Hematopoietic multipotent progenitor cell treated with erythropoietin and hydrocortisone succinate and interleukin-3 and kit ligand, for 17 days (in vitro differentiated cells): ENCODE results near the gene MAGI2.

Experiments
- DNase-seq: peaks from one replicate; pipeline ENCODE4 v3.0.0-alpha.2; 2015; ENCODE audit warnings: low spot score

Gene MAGI2

DNA sequence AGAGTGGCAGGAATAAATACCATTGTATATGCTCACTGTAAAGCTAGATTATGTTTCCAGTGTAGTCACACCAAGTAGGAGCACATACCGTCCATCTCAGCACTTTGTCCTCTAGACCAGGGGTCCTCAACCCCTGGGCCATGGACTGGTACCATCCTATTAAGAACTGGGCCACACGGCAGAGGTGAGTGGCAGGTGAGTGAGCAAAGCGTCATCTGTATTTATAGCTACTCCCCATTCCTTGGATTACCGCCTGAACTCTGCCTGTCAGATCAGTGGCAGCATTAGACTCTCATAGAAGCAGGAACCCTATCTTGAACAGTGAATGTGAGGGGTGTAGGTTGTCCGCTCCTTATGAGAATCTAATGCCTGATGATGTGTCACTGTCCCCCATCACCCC, 735.3 kb downstream of the MAGI2 start:
- DNase-seq, result no peak

DNA sequence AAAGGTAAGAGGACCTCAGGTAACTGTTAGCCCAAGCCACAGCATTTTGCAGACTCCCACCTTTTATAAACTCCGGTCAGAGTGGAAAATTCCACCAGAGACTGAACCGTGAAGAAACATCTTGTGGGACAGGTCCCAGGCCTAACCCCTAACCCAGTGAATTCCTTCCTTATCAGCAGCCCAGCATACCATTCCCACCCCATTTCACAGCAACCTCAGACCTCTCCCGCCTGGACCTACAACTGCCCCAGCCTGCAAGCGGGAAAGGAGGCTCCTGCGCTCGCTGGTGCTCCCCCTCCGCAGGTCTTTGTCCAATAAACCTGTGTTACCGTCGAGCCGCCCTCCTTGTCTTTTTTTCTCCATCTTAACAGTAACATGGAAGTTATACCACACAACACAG, 736.6 kb downstream of the MAGI2 start:
- no peak for DNase-seq

DNA sequence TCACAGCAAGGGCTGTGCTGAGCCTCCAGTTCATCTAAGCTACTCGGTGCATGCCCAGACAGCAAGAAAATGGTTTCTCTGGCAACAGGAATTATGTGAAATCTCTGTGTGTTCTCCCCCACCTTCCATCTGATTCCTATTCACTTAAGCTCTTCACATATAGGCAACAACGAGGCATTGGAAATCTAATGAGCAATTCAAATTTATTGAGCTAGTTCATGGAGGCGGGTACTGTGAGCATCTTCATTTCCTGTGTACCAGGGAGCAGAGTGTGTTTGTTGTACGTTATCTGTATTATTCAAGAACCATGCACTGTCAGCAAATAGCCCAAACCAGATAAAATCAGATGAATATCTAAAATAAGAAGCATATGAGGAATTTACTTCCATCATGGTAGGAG, 739.1 kb downstream of the MAGI2 start:
- DNase-seq, result no peak

DNA sequence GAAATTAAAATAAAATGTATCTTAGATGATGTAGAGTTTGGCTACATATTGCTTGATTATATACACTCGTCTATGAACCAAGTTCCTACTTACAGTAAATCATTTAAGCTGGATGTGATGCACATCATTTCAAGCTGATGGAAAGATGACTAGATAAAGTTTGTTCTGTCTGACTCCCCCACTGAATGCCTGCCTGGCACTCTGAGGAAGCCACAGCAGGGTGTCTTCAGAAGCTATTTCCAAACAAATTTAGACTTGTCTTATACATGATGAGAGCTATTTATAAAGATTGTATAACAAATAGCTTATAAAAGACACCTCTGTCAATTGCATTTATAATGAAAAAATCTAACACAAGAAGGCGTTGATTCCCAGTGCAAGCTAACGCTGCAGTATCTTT, 741.4 kb downstream of the MAGI2 start:
- no peak for DNase-seq

DNA sequence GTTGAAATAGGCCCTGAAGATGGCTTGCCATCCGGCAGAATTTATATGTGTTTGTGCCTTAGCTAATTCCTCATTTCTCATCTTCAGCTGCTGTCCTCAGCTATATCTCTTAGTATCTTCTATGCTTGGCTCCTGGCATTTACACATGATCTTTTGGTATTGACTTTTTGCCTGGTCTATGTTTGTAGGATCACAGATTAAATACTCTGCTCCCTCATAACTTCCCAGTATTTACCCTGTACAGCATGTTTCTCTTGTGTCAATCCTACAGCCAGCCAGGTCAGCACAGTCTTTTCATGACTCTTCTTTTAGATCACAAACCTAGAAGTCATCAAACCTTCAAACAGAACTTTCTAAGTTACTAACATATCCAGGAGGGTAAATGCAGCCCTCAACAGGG, 743.8 kb downstream of the MAGI2 start:
- DNase-seq, result no peak

DNA sequence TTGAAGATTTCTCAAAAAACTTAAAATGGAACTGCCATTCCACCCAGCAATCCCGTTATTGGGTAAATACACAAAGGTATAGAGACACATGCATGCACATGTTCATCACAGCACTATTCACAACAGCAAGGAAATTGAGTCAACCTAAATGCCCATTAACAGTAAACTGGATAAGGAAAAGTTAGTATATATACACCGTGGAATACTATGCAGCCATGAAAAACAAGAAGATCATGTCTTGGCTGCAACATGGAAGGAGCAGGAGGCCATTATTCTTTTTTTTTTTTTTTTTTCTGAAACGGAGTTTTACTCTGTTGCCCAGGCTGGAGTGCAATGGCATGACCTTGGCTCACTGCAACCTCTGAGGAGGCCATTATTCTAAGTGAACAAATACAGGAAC, 749.0 kb downstream of the MAGI2 start:
- no peak for DNase-seq

DNA sequence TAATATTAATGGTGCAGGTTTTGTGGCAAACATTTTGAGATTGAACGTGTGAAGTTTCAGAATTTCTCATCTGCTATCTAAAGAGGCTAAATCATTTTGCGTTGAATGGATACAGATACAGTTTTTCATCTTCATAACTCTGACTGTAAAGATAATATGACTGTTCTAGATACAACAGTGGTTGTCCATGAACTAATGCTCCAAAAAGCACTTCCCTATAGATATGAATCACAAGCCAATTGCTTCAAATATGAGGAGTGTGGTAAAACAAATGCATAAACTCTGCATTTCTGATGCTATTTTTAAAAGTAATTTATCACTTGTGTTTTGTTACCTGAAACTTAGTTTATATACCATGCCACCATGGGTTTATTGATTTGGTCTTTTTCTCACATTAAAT, 750.1 kb downstream of the MAGI2 start:
- no peak for DNase-seq

DNA sequence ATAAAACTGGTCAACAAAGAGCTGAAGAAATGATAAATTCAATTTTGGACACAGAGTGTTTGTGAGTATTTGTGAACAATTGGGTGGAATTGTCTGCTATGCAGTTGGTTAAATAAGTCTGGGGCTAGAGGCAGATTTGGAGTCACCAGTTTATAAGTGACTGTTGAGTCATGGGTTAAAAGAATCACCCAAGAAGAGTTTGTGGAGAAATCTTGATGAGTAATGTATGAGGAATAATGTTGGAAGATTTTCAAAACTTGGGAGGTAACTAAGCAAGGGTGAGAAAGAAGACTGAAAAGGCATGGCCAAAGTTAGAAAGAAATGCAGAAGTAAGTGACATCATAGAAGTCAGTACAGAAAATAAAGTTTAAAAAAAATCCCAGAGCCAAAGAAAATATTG, 750.7 kb downstream of the MAGI2 start:
- DNase-seq, result no peak

DNA sequence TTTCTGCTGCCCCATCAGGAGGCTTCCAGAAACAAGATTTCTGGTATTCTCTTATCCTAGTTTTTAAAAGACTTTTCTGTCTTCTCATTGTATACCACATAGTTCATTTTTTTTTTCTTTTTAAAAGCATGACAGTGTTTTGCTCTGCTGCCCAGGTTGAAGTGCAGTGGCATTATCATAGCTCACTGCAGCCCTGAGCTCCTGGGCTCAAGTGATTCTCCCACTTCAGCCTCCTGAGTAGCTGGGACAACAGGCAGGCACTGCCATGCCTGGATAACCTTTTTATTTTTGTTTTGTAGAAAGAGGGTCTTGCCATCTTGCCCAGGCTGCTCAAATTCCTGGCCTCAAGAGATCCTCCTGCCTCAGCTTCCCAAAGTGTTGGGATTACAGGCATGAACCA, 757.6 kb downstream of the MAGI2 start:
- no peak for DNase-seq

DNA sequence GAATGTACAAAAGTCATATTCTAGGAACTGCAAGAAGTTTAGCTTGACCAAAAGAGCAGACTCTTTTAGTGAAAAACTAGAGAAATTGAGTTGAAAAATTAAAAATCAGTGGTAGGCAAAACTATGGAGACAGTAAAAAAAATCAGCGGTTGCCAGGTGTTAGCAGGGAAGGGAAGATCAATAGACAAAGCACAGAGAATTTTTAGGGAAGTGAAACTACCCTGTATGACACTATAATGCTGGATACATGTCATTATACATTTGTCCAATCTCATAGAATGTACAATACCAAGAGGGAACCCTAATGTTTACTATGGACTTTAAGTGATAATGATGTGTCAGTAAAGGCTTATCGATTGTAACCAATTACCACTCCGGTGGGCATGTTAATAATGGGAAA, 761.9 kb downstream of the MAGI2 start:
- no peak for DNase-seq

DNA sequence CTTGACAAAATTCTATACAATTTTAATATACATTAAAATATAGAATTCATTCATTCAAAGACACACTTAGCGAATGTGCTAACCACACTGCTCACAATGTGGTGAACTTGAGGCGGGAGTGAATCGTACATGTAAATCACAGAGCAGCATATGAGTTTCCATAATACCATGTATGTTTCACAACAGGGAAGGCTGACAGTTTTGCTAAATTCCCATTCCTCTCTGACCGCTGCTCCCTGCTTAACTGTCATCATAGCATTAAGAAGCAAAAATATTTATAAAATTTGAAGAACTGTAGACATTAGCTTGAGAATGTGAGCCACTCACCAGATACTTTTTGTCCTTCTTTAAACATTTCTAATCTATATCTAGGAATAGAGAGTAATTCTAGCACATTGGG, 763.3 kb downstream of the MAGI2 start:
- no peak for DNase-seq

DNA sequence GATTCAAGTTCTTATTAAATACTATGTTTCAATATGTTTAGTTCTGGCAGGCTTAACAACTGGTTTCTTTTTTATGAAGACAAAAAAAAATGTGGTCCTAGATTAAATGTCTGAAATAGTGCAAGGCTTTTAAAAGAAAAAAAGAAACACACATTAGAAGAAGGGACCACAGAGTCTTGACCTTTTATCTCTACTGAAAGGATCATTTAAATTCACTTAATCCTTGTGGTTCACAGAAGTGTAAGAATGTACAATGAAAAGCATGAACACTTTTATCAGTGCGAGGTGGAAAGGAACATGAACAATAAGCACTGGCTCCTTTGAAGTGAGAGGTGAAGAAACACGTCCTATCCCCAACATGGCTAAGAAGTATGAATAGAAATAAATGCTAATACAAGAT, 765.1 kb downstream of the MAGI2 start:
- DNase-seq, result no peak

DNA sequence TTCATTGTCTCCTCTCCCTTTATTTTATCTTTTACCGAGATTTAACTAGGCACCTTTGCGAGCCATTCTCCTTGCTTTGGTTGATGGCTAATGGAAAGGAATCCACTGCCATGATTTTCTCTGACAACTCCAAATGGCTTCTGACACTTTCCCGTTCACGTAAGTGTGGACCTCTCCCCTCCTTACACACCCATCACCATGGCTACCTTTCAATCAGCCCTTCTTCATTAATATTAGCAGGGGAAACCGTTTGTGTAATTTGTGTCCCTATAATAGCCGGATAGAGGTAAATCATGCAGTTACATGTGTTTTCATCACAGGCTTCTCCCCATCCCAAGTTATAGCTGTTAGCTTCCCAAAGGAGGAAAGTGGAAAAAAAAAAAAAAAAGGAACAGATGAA, 767.3 kb downstream of the MAGI2 start:
- DNase-seq, result no peak

DNA sequence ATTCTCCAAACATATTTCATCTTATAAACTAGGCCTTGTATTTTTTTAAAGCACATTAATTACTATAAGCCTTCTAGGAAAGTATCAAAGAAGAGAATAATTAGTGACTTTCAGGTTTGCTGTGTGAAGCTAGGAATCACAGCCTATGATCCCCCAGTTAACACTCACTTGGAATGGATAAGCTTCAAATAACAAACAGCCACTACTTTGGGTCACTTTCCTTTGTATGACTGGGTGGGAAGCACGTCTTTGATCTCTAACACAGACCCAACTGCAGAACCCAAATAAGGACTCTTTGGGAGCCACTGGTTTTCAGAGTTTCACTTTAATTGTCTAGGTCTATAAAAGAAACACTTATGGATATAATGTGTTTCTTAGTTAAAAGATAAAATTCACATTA, 769.3 kb downstream of the MAGI2 start:
- no peak for DNase-seq

DNA sequence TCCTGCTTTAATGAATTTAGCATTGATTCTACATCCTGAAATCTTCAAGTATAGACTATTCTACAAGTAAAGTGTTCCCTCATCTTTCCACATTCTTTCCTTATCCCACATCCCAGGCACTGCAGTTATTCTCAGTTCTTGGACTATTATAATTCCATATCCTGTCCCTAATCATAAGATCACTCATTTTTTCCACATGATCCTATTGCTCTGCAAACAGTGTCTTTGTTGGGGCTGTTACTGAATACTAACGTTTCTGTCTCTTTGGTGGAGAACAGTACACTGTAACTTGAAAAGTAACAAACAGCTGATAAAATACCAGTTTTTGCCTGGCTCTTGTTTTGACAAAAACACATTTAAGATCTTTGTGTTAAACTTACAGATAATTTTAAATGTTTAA, 769.9 kb downstream of the MAGI2 start:
- no peak for DNase-seq

DNA sequence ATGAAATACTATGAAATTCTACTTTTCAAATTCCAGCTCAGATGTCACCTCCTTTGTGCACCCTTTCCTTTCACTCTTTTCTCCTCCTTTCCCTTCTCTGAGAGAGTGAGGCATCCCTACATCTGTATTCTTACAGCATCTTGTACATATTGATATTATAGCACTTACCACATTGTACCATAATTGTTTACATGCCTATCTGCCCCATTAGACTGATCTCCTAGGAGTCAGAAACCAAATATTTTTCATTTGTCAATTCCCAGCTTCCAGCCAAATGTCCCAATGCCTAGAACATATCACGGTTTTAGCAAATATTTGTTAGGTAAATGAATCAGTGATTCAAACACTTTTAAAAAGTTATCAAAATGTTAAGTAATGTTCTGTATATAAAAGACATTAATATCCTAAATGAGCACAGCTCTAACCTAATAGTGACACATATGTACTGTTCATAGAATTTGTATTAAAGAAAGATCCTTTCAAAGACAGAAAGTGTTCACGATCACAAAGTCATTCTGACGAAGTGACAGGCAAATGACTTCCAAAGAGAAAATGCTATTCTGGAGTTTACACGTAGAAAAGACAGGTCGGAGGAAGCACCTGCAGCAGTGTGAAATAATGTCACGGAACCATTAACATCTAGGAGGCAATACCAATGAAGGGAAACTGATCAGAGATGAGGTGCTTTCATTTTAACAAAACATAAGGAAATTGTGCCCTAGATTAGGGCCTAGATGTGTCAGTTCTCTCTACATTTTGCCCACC, 774.2 kb downstream of the MAGI2 start:
- no peak for DNase-seq

DNA sequence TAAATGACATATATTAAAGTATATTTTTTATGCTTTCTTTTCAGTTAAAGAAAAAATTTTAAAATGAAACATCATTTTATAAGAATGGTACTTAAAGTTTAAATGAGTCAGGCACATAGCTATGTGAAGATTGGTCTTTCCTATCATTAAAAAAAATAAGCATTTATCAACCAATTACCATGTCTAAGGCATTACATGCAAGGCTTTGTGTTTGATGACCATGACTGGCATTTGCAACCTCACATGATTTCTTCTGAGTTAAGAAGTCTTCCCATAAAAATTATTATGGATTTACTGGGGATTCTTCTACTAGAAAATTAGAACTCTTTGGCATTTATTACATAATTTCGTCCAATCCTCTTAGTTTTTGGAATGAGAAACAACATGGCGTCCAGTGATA, 776.1 kb downstream of the MAGI2 start:
- no peak for DNase-seq

DNA sequence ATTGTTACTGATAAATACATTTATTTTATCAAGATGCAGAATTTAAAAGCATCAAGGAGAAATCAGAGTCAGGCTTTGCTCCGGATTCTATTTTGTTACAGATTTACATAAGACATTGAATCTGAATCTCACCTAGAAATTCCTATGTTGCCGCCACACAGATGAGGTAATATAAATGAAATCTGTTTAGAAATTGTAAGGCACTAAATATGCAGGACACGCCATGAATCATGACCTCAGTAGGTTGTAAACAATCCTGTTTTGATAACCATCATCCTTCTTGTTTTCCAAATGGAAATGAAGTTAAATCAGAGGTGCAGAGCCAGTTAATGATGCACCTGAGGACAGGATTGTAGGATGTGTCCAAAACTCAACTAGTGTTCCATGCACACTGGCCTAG, 778.0 kb downstream of the MAGI2 start:
- no peak for DNase-seq

DNA sequence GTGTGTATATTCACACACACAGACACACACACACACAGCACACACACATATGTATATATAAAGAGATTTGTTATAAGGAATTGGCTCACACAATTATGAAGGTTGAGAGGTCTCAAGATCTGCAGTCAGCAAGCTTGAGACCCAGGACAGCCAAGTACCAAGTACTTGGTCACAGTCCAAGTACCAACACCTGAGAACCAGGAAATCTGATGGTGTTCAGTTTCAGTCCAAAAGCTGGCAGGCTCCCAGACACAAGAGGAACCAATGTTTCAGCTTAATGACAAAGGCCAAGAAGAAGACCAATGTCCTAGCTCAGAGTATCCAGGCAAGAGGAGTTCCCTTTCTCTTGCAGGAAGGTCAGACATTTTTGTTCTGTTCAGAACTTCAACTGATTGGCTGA, 780.2 kb downstream of the MAGI2 start:
- DNase-seq, result no peak

DNA sequence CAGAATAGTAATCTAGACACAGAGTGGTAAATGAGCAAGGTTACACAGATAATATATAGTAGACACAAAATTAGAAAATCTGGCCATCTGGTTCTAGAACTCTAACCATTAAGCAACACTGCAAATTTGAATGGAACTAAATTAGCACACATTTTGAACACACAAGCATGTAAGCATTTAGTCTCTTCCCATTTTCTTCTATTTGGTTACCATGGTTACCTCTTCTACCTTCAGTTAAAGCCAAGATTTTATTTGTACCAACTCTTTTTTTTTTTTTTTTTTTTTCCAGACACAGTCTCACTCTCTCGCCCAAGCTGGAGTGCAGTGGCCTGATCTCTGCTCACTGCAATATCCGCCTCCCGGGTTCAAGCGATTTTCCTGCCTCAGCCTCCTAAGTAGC, 790.5 kb downstream of the MAGI2 start:
- no peak for DNase-seq

DNA sequence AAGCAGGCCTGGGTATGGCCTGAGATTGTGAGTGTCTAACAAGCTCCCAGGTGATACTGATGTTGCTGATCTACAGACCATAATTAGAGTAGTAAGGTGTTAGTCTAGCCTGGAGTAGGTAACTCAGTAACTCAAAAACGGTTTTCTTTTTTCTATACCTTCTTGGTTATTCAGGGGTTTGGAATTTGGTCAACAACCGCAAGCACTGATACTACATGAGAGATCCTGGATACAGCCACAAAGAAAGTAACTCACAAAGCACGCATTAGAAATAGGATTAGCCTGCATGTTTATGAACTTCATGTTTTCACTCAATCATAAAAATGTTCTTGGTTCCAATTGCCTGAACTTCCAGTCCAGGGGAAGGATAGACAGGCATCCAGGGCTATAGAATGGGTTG, 803.5 kb downstream of the MAGI2 start:
- DNase-seq, result no peak

DNA sequence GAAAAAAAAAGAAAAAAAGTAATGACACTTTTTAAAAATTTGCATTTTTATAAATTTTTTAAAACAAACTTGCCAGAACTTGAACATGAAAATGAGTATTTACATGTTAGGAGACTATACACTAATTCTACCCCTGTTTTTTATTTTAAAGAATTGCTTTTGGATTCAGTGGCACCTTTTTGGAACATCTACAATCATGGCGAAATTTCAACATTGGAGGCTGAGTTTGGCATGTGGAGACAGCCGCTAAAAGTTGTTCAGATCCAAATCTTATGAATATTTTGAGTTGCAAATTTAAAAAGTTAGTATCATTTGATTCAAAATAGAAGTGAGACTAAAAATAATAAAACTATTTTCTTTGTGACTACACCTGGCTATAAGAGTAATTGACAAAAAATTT, 804.2 kb downstream of the MAGI2 start:
- no peak for DNase-seq

DNA sequence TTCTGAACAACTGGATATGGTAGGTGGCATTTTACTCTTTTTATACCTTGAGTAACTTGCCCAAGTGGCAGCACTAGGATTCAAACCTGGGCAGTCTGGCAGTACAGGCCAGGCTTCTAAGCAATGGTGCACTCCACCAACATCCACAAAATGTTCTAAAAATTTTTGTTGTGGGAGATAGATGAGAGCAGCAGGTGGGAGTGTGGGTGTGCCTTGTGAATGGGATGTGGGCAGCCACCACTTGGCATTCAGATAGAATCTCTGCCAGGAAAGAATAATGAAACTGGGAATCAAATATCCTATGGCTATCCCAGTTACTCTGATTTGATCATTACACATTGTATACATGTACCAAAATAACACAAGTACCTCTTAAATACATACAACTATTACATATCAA, 810.7 kb downstream of the MAGI2 start:
- no peak for DNase-seq

DNA sequence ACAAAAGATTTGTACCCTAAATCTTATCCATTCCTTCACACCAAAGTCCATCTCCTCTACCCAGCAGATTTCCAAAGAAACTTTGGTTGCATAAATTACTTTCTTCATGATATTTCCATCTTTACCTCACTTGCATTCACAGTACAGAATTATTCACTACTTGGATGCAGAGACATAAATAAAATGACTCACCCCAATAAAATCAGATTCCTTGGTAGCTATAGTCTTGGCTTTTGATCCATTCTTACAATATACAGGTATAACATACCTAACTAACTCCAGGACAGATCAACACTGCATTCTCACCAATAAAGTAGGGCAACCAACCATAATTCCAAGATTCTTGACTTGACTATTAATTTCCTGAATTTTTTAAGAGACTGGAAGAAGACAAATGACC, 815.1 kb downstream of the MAGI2 start:
- DNase-seq, result no peak

DNA sequence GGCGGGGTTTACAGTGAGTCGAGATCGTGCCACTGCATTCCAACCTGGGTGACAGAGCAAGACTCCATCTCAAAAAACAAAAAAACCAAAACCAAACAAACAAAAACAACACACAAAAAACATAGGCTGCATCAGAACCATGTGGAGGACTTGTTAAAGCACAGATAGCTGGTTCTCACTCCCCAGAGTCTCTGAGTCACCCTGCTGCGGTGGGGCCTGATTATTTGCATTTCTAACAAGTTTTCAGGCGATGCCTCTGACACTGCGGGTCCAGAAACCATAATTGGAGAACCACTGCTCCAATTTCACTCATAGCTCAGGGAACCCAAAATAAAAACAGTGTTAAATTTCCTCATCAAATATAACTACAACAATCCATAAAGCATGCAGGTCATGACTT, 816.7 kb downstream of the MAGI2 start:
- DNase-seq, result no peak
